C4-2B (cell line): ENCODE results near the gene SIX5.

Source experiments
- ZFX ChIP-seq: fragments of 450-650 bp; IDR thresholded peaks from 2 replicates; pipeline ENCODE4 v1.6.1; 2017
- TF ChIP-seq, protein P1 (sequence below): fragments of 450-650 bp; conservative IDR thresholded peaks from 2 replicates; pipeline ENCODE4 v1.5.1; 2017; ENCODE audit warnings: mild to moderate bottlenecking

DNA sequence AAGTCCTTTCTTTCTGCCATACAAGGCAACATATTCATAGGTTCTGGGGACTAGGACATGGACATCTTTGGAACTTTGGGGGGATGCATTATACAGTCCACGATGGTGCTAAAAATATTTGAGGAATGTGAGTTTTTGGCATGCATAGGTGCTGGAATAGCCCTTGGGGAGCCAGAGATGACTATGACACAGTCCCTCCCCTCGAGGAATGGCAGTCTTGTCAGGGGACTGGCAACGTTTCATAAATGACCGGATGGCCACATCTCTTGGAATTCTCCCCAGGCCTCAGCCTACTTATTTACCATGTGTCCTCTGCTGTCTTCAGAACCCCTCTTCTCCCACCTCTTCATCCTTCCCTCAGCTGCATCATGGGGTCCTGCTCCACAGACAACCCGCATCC, 22.2 kb downstream of the SIX5 start:
- TF ChIP-seq, protein P1, sequence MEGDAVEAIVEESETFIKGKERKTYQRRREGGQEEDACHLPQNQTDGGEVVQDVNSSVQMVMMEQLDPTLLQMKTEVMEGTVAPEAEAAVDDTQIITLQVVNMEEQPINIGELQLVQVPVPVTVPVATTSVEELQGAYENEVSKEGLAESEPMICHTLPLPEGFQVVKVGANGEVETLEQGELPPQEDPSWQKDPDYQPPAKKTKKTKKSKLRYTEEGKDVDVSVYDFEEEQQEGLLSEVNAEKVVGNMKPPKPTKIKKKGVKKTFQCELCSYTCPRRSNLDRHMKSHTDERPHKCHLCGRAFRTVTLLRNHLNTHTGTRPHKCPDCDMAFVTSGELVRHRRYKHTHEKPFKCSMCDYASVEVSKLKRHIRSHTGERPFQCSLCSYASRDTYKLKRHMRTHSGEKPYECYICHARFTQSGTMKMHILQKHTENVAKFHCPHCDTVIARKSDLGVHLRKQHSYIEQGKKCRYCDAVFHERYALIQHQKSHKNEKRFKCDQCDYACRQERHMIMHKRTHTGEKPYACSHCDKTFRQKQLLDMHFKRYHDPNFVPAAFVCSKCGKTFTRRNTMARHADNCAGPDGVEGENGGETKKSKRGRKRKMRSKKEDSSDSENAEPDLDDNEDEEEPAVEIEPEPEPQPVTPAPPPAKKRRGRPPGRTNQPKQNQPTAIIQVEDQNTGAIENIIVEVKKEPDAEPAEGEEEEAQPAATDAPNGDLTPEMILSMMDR: no peak
- no peak for TF ChIP-seq ZFX
